Parathyroid adenoma (tissue), 2 donors: ENCODE measurements around the gene SUPT3H.

ENCODE experiments used
- H2AFZ ChIP-seq: fragments of 300-600 bp; sonication (generic); one replicate; pipeline ENCODE4 v1.7.0; 2017; ENCODE audit warnings: antibody characterized with exemption, mild to moderate bottlenecking
- H3K27ac ChIP-seq: fragments of 300-600 bp; sonication (generic); one replicate; pipeline ENCODE4 v1.7.0; 2017
- H3K27me3 ChIP-seq: fragments of 300-600 bp; sonication (generic); one replicate; pipeline ENCODE4 v1.7.0; 2017; ENCODE audit warnings: low read length; ENCODE audit not compliant: control insufficient read depth, insufficient read depth
- H3K36me3 ChIP-seq: fragments of 300-600 bp; sonication (generic); one replicate; pipeline ENCODE4 v1.7.0; 2017; ENCODE audit warnings: low read length; ENCODE audit not compliant: control insufficient read depth, insufficient read depth
- H3K4me1 ChIP-seq: fragments of 300-600 bp; sonication (generic); one replicate; pipeline ENCODE4 v1.7.0; 2017; ENCODE audit warnings: control low read depth
- H3K4me2 ChIP-seq: fragments of 300-600 bp; sonication (generic); one replicate; pipeline ENCODE4 v1.7.0; 2017; ENCODE audit warnings: low read length
- H3K4me3 ChIP-seq: fragments of 300-600 bp; sonication (generic); one replicate; pipeline ENCODE4 v1.7.0; 2017; ENCODE audit warnings: low read depth, low read length
- H3K79me2 ChIP-seq: fragments of 300-600 bp; sonication (generic); one replicate; pipeline ENCODE4 v1.7.0; 2017; ENCODE audit warnings: control low read depth
- H3K9ac ChIP-seq: fragments of 300-600 bp; sonication (generic); one replicate; pipeline ENCODE4 v1.7.0; 2017; ENCODE audit warnings: mild to moderate bottlenecking
- H3K9me3 ChIP-seq: fragments of 300-600 bp; sonication (generic); one replicate; pipeline ENCODE4 v1.7.0; 2017; ENCODE audit warnings: low read length; ENCODE audit not compliant: control insufficient read depth
- TF ChIP-seq, protein P1 (sequence below): fragments of 300-600 bp; sonication (generic); IDR thresholded peaks from one replicate; pipeline ENCODE4 v1.7.0; 2017; ENCODE audit warnings: antibody characterized with exemption, mild to moderate bottlenecking
- donor health status: primary hyperparathyroidism.

Gene SUPT3H

DNA sequence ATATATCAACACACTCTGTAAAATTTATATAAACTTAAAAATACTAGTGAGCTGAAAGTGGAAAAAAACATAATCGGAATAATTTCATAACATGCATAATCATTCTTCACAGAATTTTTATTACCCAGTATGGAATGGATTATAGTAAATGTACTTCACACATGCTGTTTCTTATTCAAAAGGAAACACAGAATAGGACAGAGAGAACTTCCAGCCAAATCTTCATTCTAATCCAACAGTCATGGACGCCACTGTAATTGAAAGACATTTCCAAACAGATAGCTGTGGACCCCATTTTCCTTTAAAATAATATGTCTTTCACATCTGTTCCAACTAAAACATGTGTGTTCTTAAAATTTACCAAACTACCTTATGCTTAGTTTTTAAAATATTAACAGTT lies 176.2 kb downstream of the SUPT3H start:
- Histone ChIP-seq H3K27me3 (no peaks in the 10 kb centered on the region), H3K4me1 (no peaks in the 10 kb centered on the region), H3K79me2 (no peaks in the 10 kb centered on the region), H3K4me3 (no peak overlapping the region), H3K36me3 (no peaks in the 10 kb centered on the region), H3K9ac (no peak overlapping the region), H2AFZ (no peak overlapping the region), H3K4me2 (no peak overlapping the region), H3K9me3 (no peaks in the 10 kb centered on the region), H3K27ac (no peak overlapping the region)
- TF ChIP-seq, protein P1, sequence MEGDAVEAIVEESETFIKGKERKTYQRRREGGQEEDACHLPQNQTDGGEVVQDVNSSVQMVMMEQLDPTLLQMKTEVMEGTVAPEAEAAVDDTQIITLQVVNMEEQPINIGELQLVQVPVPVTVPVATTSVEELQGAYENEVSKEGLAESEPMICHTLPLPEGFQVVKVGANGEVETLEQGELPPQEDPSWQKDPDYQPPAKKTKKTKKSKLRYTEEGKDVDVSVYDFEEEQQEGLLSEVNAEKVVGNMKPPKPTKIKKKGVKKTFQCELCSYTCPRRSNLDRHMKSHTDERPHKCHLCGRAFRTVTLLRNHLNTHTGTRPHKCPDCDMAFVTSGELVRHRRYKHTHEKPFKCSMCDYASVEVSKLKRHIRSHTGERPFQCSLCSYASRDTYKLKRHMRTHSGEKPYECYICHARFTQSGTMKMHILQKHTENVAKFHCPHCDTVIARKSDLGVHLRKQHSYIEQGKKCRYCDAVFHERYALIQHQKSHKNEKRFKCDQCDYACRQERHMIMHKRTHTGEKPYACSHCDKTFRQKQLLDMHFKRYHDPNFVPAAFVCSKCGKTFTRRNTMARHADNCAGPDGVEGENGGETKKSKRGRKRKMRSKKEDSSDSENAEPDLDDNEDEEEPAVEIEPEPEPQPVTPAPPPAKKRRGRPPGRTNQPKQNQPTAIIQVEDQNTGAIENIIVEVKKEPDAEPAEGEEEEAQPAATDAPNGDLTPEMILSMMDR, result no peak

DNA sequence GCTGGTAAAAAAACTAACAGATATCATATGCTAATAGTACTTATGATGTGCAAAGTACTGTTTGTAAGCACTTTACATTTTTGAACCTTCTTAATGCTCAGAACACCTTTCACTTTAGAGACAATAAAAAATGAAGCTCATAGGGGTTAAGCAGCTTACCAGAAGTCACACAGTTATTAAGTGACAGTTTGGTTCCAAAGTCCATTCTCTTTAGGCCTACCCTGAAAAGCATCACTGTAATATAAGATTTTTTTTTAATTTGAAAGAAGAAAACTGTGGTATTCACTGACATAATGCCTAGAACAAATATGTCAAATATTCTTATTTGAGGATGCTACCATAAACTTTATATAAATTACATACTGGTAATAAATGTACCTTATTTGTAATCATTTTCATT lies 177.2 kb downstream of the SUPT3H start:
- Histone ChIP-seq H3K4me2 (no peak overlapping the region), H3K9me3 (no peaks in the 10 kb centered on the region), H3K79me2 (no peaks in the 10 kb centered on the region), H3K27ac (no peak overlapping the region), H3K36me3 (no peaks in the 10 kb centered on the region), H3K4me3 (no peak overlapping the region), H3K27me3 (no peaks in the 10 kb centered on the region), H2AFZ (no peak overlapping the region), H3K4me1 (no peaks in the 10 kb centered on the region), H3K9ac (no peak overlapping the region)
- TF ChIP-seq, protein P1, result no peak

DNA sequence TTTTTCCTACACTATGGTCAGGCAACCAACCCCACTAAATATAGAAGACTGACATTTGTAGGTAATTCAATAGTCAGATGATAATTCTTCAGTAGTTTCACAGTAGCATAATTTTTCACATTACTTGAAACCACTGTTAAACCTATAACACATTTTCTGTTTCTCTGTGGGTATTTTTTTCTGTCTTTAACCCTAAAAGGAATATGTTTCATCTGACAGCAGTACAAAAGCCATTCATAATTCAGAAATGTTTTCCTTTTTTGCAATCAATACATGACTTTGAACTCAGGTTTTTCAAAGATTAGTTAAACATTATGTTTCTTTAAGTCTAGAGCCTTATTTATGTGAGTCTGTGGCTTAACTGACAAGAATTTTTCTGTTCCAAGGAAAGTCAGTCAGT lies 178.2 kb downstream of the SUPT3H start:
- no peaks in the 10 kb centered on the region for H3K79me2 ChIP-seq
- TF ChIP-seq, protein P1, result no peak
- H3K4me1 ChIP-seq, result no peaks in the 10 kb centered on the region
- H3K9ac ChIP-seq, result no peak overlapping the region
- no peak overlapping the region for H3K4me3 ChIP-seq
- H3K9me3 ChIP-seq, result no peaks in the 10 kb centered on the region
- H2AFZ ChIP-seq, result no peak overlapping the region
- no peaks in the 10 kb centered on the region for H3K27me3 ChIP-seq
- no peak overlapping the region for H3K4me2 ChIP-seq
- H3K27ac ChIP-seq, result no peak overlapping the region
- no peaks in the 10 kb centered on the region for H3K36me3 ChIP-seq

DNA sequence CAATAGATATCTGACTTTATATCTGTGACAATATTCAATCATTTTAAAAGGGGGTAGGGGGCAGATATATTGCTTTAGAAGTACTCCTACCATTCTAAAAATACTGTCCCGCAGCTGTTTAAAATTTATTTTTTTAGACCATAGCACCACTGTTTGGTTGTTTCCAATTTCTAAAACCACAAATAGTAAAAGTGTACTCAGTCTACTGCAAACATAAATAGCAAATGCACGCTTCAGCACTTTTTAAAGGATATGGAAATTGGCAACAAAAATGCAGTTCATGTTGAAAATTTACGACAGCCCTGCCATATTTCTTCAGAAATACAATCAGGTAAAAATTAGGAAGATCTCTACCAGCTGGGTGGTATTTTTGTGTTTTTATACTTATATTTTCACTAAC lies 181.6 kb downstream of the SUPT3H start:
- TF ChIP-seq, protein P1, result no peak
- Histone ChIP-seq H3K9me3 (no peaks in the 10 kb centered on the region), H3K4me3 (no peak overlapping the region), H3K27me3 (no peaks in the 10 kb centered on the region), H3K79me2 (no peaks in the 10 kb centered on the region), H3K4me2 (no peak overlapping the region), H3K27ac (no peak overlapping the region), H3K9ac (no peak overlapping the region), H3K36me3 (no peaks in the 10 kb centered on the region), H3K4me1 (no peaks in the 10 kb centered on the region), H2AFZ (no peak overlapping the region)

DNA sequence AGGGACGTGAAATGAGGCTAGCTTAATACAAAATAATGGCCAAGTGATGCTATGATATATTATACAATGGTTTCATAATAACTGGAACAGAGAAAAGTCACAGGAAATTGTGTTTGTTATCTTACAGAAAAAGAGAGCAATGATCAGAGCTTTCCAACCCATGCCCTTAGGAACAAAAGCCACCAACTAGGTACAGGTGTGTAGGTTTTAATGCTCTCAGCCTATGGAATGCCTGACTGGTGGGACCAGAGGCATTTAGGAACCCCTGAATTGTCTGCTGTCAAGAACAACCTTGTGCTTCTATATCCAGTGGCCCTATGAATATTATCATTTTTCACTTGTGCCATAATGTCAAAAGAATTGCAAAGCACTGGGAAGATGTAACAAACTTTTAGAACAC lies 182.6 kb downstream of the SUPT3H start:
- no peaks in the 10 kb centered on the region for H3K27me3 ChIP-seq
- TF ChIP-seq, protein P1, result no peak
- no peak overlapping the region for H2AFZ ChIP-seq

More for the DNA sequence above, 182.6 kb downstream of the SUPT3H start:
- no peaks in the 10 kb centered on the region for H3K4me1 ChIP-seq
- no peak overlapping the region for H3K9ac ChIP-seq
- H3K9me3 ChIP-seq, result no peaks in the 10 kb centered on the region
- H3K79me2 ChIP-seq, result no peaks in the 10 kb centered on the region
- no peak overlapping the region for H3K4me3 ChIP-seq
- no peak overlapping the region for H3K4me2 ChIP-seq
- H3K36me3 ChIP-seq, result no peaks in the 10 kb centered on the region
- no peak overlapping the region for H3K27ac ChIP-seq
